Stimulated activated CD4-positive, alpha-beta T cell treated with anti-CD3 and anti-CD28 coated beads, Interleukin-1b, Interleukin-23, amount 100 ng/mL, for 24 hours (primary cell): ENCODE measurements around the gene PITHD1.
"Not testable (repeated sequence)": the region's sequence is repeated elsewhere in the genome, so short reads cannot be mapped to it uniquely, and the experiment has no call there.

Source experiments
- DNase-seq, 4 experiments: peaks; one replicate each; pipeline ENCODE4 v3.0.0-alpha.2; 2020; ENCODE audit warnings: low read depth in 4 of 4, low spot score in 1 of 4

Gene PITHD1

DNA sequence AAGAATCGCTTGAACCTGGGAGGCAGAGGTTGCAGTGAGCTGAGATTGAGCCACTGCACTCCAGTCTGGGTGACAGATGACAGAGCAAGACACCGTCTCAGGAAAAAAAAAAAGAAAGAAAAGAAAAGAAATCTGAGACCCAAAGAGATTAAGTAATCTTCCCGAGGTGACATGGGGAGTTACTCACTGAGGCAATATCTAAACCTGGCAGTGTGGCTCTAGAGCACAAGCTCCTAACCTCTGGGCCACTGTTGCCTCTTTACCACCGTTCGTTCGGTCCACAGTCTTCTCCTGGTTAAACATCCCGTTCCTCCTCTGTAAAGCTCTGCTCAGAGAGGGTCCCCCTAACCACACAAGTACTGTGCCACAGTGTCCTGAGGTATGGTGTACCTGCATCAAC lies 45.5 kb downstream of the PITHD1 start:
- no peak for DNase-seq

DNA sequence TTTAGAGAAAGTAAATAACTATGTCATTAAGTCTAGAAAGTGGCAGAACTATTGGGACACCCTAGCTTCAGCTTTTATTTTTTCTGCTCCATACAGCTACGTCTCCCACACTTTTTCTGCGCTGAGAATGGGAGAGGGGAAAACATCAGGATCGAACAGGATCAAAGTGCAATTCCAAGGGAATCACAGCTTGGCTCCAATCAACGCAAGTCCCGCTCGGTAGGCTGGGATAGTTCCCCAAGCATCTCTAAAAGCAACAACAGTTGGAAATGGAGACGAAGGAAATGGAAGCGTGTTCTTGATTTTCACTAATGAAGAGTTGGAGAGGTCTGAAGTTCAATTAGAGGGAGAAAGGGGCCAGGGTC lies 46.5 kb downstream of the PITHD1 start:
- no peak for DNase-seq

- DNase-seq = peak; percentile 66 to 88 (median 80)
Measured at GRCh38 chr1:23825076-23825761, 47.0 kb downstream of the PITHD1 start, which contains the start of gene HMGCL. Gene HMGCL, minus strand, starts transcription at chr1:23825429. Its CDS starts 14 bp downstream, at chr1:23825415.

DNA sequence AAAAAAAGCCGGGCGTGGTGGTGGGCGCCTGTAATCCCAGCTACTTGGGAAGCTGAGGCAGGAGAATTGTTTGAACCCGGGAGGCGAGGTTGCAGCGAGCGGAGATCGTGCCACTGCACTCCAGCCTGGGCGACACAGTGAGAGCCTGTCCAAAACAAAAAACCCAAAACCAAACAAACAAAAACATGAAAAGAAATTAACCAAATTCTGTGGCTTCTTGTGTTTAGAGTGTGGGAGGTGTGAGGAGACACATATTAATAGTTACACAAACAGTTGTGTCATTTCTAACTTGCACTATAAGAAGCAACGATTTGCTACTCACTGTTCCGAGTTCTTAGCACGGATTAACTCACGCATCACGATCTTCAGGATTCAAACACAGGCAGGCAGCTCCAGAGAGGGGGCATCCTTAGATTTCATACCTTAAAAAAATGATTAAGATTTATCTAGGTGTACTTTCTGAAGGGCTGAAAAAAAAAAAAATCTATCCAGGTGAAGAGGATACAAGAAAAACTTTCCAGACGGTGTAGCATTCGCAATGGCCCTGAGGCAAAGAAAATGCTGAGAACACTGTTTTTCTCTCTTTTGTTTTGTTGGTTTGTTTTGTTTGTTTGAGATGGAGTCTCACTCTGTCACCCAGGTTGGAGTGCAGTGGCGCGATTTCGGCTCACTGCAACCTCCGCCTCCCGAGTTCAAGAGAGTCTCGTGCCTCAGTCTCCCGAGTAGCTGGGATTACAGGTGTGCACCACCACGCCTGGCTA lies 47.7 kb downstream of the PITHD1 start:
- no peak for DNase-seq

DNA sequence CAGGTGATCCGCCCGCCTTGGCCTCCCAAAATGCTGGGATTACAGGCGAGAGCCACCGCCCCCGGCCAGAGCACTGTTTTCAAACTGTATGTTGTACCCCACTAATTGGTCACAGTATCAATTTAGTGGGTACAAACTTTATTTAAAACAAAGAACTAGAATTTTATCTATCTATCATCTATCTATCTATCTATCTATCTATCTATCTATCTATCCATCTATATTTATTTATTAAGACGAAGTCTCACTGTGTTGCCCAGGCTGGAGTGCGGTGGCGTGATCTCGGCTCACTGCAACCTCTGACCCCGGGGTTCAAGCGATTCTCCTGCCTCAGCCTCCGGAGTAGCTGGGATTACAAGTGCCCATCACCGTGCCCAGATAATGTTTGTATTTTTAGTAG lies 48.4 kb downstream of the PITHD1 start:
- DNase-seq = not testable (repeated sequence)

- no peak for DNase-seq
Measured at GRCh38 chr1:23827717-23828116, 49.5 kb downstream of the PITHD1 start.

DNA sequence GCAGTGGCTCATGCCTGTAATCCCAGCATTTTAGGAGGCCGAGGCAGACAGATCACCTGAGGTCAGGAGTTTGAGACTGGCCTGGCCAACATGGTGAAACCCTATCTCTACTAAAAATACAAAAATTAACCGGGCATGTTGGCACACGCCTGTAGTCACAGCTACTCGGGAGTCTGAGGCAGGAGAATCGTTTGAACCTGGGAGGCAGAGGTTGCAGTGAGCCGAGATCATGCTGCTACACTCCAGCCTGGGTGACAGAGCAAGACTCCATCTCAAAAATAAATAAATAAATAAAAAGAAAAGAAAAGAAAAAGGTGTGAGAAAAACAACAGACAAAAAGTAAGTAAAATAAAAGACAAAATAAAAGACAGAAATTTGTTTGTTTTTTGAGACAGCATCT lies 55.9 kb downstream of the PITHD1 start:
- DNase-seq = not testable (repeated sequence)

DNA sequence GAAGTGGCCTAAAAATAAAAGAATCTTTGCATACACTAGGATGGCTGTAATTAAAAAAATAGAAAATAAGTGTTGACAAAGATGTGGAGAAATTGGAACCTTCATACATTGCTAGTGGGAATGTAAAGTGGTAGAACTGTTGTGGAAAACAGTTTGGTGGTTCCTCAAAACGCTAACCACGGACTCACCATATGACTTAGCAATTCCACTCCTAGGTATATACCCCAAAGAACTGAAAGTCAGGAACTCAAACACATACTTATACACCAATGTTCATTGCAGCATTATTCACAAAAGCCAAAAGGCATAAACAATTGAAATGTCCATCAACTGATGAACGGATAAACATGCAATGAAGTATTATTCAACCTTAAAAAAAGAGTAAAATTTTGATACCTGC lies 57.8 kb downstream of the PITHD1 start:
- DNase-seq = no peak
